Lower lobe of right lung (tissue), 2 donors: ENCODE measurements around the gene MEPCE. TPM values are rescaled to one million over a fixed set of nuclear protein-coding genes. Genes with fewer than 3 reads are reported as not detected.
A peak's percentile ranks its signal among the peaks of the same experiment; 100 is the strongest.

ENCODE experiments used
- ATAC-seq, 2 donors: fragments of 200-7000 bp; cut with Tn5 transposase; one replicate each; pipeline ENCODE4 v1.9.1; 2020 to 2022; ENCODE audit warnings: mild to moderate bottlenecking in 2 of 2, moderate library complexity in 2 of 2
- DNase-seq: peaks from one replicate; pipeline ENCODE4 v3.0.0-alpha.2; 2020
- H3K27ac ChIP-seq: fragments of 200-600 bp; one replicate; pipeline ENCODE4 v1.8.0; 2022
- H3K27me3 ChIP-seq: fragments of 200-600 bp; one replicate; pipeline ENCODE4 v1.8.0; 2022; ENCODE audit warnings: low read depth
- H3K36me3 ChIP-seq: fragments of 200-600 bp; one replicate; pipeline ENCODE4 v1.8.0; 2022; ENCODE audit warnings: mild to moderate bottlenecking
- H3K4me1 ChIP-seq: fragments of 200-600 bp; one replicate; pipeline ENCODE4 v1.8.0; 2022
- H3K4me3 ChIP-seq: fragments of 200-600 bp; one replicate; pipeline ENCODE4 v1.8.0; 2022; ENCODE audit warnings: mild to moderate bottlenecking
- H3K9me3 ChIP-seq: fragments of 200-600 bp; one replicate; pipeline ENCODE4 v1.8.0; 2022
- intact Hi-C: fragments of 100-400 bp; cut with DNase I; formaldehyde crosslinking; loops from one replicate; pipeline ENCODE4 v1.11.0; 2022
- total RNA-seq: library from RNA; stranded (reverse); fragmentation: NEBNext Ultra II Directional; extraction: Animal tissue kit (Norgen Biotek cat#: 25700); gene quantifications from one replicate; pipeline ENCODE4 v1.2.1, GENCODE V29; 2021
- TF ChIP-seq, protein P1 (sequence below): fragments of 200-600 bp; IDR thresholded peaks from one replicate; pipeline ENCODE4 v1.8.0; 2022; ENCODE audit warnings: antibody characterized with exemption, mild to moderate bottlenecking
- donor health status: DM: no; HTN: yes; CAD: no; lungs with severe emphysema.

Gene MEPCE
- total RNA-seq, 1 donor from 2014 or later: 36.3 TPM

DNA sequence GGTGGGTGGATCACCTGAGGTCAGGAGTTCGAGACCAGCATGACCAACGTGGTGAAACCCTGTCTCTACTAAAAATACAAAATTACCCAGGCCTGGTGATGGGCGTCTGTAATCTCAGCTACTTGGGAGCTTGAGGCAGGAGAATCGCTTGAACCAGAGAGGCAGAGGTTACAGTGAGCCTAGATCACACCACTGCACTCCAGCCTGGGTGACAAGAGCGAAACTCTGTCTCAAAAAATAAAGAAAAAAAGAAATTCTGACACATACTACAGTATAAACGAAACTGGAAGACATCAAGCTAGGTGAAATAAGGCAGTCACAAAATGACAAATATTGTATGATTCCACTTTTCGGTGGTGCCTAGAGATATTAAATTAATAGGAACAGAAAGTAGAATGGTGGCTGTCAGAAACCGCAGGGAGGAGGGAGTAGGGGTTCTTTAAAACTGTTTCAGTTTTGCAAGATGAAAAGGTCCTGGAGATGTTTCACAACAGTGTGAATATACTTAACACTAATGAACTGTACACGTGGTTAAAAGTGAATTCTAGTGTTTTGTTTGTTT lies 33.1 kb upstream of the MEPCE start:
- no peak for DNase-seq
- TF ChIP-seq, protein P1, sequence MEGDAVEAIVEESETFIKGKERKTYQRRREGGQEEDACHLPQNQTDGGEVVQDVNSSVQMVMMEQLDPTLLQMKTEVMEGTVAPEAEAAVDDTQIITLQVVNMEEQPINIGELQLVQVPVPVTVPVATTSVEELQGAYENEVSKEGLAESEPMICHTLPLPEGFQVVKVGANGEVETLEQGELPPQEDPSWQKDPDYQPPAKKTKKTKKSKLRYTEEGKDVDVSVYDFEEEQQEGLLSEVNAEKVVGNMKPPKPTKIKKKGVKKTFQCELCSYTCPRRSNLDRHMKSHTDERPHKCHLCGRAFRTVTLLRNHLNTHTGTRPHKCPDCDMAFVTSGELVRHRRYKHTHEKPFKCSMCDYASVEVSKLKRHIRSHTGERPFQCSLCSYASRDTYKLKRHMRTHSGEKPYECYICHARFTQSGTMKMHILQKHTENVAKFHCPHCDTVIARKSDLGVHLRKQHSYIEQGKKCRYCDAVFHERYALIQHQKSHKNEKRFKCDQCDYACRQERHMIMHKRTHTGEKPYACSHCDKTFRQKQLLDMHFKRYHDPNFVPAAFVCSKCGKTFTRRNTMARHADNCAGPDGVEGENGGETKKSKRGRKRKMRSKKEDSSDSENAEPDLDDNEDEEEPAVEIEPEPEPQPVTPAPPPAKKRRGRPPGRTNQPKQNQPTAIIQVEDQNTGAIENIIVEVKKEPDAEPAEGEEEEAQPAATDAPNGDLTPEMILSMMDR: no peak
- intact Hi-C loops: no loop called here
- ATAC-seq: peak; percentile 74 to 80
- Histone ChIP-seq H3K36me3 (no peaks in the 10 kb centered on the region), H3K27ac (peak overlapping the region; percentile 46), H3K4me3 (no peak overlapping the region), H3K4me1 (no peaks in the 10 kb centered on the region), H3K27me3 (no peaks in the 10 kb centered on the region), H3K9me3 (no peaks in the 10 kb centered on the region)

DNA sequence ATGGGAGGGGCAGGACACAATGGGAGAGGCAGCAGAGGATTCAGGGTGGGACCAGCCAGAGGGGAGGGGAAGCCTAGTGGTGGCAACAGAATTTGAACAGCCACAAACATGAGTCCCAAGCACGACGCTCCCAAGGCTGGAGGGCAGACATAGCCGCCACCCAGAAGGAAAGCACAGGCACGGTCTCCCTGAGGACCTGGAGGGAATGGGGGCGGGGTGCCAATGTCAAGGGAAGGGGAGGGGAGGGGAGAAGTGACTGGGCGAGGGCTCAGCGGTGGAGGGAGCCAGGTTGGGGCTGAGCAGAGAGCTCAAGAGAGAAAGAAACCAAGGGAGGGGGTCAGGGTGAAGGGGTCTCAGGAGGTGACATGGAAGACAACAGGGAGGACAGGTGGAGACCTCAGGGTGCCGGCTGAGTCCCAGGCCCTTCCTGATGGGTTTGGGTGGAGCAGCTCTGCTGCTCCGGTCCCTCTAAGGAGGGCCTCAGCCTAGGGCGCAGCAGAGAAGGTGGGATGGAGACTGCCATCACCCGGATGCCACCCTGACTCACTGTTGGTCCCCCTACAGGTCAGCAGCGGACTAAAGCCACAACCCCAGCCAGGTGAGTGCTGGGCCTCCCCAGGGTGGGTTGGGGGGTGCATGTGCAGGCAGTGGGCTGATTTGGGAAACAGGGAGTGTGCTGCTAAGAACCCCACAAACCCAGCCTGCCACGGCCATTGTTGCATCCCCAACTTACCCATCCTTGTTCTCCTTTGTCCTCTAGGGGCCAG lies 32.1 kb upstream of the MEPCE start:
- intact Hi-C loops: no loop called here
- Histone ChIP-seq H3K4me1 (no peaks in the 10 kb centered on the region), H3K4me3 (no peak overlapping the region), H3K36me3 (no peaks in the 10 kb centered on the region), H3K27ac (no peak overlapping the region), H3K9me3 (no peaks in the 10 kb centered on the region), H3K27me3 (no peaks in the 10 kb centered on the region)
- peak; percentile 7 to 21 for ATAC-seq
- TF ChIP-seq, protein P1: no peak
- DNase-seq: no peak

DNA sequence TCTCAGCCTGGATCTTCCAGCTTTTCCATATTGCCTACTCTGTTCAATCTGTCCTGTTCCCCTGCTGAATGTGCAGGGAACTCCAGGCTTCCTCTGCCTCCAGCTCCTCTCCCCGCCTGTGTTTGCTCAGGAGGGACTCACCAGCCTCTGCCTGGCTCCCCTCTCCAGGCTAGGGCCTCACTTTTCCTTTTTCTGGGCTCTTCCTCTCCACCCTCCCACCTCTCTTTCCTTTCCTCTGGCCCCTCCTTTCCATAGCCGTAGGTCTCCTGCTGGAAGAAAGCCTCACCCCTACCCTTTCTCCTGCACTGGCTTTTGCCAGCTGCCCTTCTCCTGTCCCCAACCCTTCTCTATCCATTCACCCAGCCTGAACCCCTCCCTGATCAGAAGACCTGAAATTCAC lies 31.4 kb upstream of the MEPCE start:
- ATAC-seq (no peak), DNase-seq (no peak)
- TF ChIP-seq, protein P1: no peak

DNA sequence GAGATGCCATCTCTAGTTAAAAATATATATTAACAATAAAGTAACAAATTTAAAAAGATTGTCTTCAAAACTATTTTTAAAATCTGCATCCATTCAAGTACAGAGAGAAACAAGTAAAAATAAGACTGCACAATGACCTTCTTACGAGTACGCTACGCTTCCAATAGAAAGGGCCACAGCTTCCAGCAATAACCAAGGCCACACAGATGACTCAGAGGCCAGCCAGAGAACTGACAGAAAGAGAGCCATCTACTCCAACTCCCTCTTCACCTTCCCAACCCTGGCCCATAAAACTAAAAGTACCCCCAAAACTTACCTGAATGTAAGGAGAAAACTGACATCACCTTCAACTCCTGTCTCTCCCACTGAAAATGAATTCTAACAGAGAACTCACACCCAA lies 29.6 kb upstream of the MEPCE start:
- Histone ChIP-seq H3K9me3 (no peaks in the 10 kb centered on the region), H3K27ac (no peak overlapping the region), H3K4me1 (no peaks in the 10 kb centered on the region), H3K27me3 (no peaks in the 10 kb centered on the region), H3K4me3 (no peak overlapping the region), H3K36me3 (no peaks in the 10 kb centered on the region)
- no peak for ATAC-seq
- intact Hi-C loops: no loop called here
- DNase-seq: no peak
- TF ChIP-seq, protein P1: no peak

More for the DNA sequence above, 31.4 kb upstream of the MEPCE start:
- no peaks in the 10 kb centered on the region for H3K4me1 ChIP-seq
- intact Hi-C loops: no loop called here
- no peaks in the 10 kb centered on the region for H3K9me3 ChIP-seq
- no peaks in the 10 kb centered on the region for H3K27me3 ChIP-seq
- H3K36me3 ChIP-seq: no peaks in the 10 kb centered on the region
- no peak overlapping the region for H3K27ac ChIP-seq
- no peak overlapping the region for H3K4me3 ChIP-seq

DNA sequence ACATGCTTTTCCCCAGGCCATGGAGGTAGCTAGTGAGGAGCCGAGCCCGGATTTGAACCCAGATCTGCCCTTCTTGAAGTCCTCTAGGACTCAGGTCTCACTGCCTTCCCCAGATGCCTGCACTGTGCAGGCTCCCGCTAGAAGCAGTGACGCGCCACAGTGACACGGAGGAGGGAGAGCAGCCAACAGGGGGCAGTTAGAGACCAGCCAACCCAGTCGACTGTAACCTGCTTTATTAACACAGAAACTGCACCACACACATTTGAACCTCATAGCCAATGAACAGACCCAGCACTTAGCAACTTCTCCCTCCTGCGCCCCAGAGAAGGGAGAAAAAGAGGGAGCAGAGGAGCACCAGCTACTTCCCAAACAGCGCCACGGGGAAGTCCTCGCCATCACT lies 29.0 kb upstream of the MEPCE start:
- Histone ChIP-seq H3K36me3 (no peaks in the 10 kb centered on the region), H3K4me1 (no peaks in the 10 kb centered on the region), H3K27me3 (no peaks in the 10 kb centered on the region), H3K4me3 (no peak overlapping the region), H3K27ac (no peak overlapping the region), H3K9me3 (no peaks in the 10 kb centered on the region)
- TF ChIP-seq, protein P1: no peak
- DNase-seq (no peak), ATAC-seq (peak in 1 of 2 donors; percentile 37)
- intact Hi-C loops: no loop called here
